ENCODE measurements around the gene SLC6A3.

The SLC6A3 gene

GRCh38 chr5:1343315-1343751 lies 101.9 kb downstream of the SLC6A3 start:
- no peak for DNase-seq

Data from NCI-H1048 (cell line).